Smooth muscle cell (in vitro differentiated cells): ENCODE measurements around the gene MCF2L2. TPM values are rescaled to one million over a fixed set of nuclear protein-coding genes. Genes with fewer than 3 reads are reported as not detected.
"Not testable (repeated sequence)": the region's sequence is repeated elsewhere in the genome, so short reads cannot be mapped to it uniquely, and the experiment has no call there.

Source experiments
- DNase-seq: peaks from one replicate; lab custom pipeline; 2025; ENCODE audit not compliant: unreplicated experiment; lab: John Stamatoyannopoulos, UW
- H2AFZ ChIP-seq: fragments of 200-600 bp; sonication (generic); 2 replicates; pipeline ENCODE4 v1.6.0; 2016; ENCODE audit warnings: antibody characterized with exemption, low read depth, mild to moderate bottlenecking
- H3F3A ChIP-seq: fragments of 200-600 bp; sonication (generic); 2 replicates; pipeline ENCODE4 v1.6.0; 2017; ENCODE audit warnings: antibody characterized with exemption, low read depth
- H3K27ac ChIP-seq: fragments of 200-600 bp; sonication (generic); 2 replicates; pipeline ENCODE4 v1.5.1; 2016; ENCODE audit warnings: low read depth, mild to moderate bottlenecking
- H3K27me3 ChIP-seq: fragments of 200-600 bp; sonication (generic); 2 replicates; pipeline ENCODE4 v1.6.1; 2016; ENCODE audit warnings: low read depth, mild to moderate bottlenecking
- H3K36me3 ChIP-seq: fragments of 200-600 bp; sonication (generic); 2 replicates; pipeline ENCODE4 v1.5.1; 2016; ENCODE audit warnings: low read depth
- H3K4me1 ChIP-seq: fragments of 200-600 bp; sonication (generic); 2 replicates; pipeline ENCODE4 v1.5.1; 2016; ENCODE audit warnings: low read depth
- H3K4me2 ChIP-seq: fragments of 200-600 bp; sonication (generic); 2 replicates; pipeline ENCODE4 v1.6.0; 2016; ENCODE audit warnings: mild to moderate bottlenecking
- H3K4me3 ChIP-seq: fragments of 200-600 bp; sonication (generic); 2 replicates; pipeline ENCODE4 v1.5.1; 2016; ENCODE audit warnings: mild to moderate bottlenecking
- H3K79me2 ChIP-seq: fragments of 200-600 bp; sonication (generic); 2 replicates; pipeline ENCODE4 v1.6.0; 2016; ENCODE audit warnings: low read depth, mild to moderate bottlenecking
- H3K9ac ChIP-seq: fragments of 200-600 bp; sonication (generic); 2 replicates; pipeline ENCODE4 v1.6.0; 2016; ENCODE audit warnings: low read depth
- H3K9me3 ChIP-seq: fragments of 200-600 bp; sonication (generic); replicated peaks from 2 replicates; pipeline ENCODE4 v1.5.1; 2016; ENCODE audit warnings: low read depth
- H4K20me1 ChIP-seq: fragments of 200-600 bp; sonication (generic); 2 replicates; pipeline ENCODE4 v1.6.0; 2016; ENCODE audit warnings: low read depth
- CTCF ChIP-seq: fragments of 200-600 bp; sonication (generic); IDR thresholded peaks from 2 replicates; pipeline ENCODE4 v1.5.1; 2017; ENCODE audit warnings: borderline replicate concordance, mild to moderate bottlenecking, antibody characterized with exemption; ENCODE audit not compliant: insufficient read depth, poor library complexity, severe bottlenecking
- WGBS: methylation state at CpG from one replicate; pipeline ENCODE4 v1.1.7; 2016; ENCODE audit warnings: low lambda C conversion rate; 5-methylcytosine and 5-hydroxymethylcytosine counted together
- polyA plus RNA-seq: library from polyadenylated mRNA; unstranded; fragments of >200 nt; fragmentation: Nextera tagmentation; extraction: Ambion mirVana; gene quantifications from 2 replicates; pipeline ENCODE4 v1.2.1, GENCODE V29; 2016
- total RNA-seq: library from RNA; depleted of rRNA; stranded (reverse); fragments of >200 nt; gene quantifications from 2 replicates; pipeline ENCODE4 v1.2.3, GENCODE V29; 2014

The MCF2L2 gene
- total and polyA plus RNA-seq, 2 experiments from 2014 or later, result 0.09 TPM; not detected in 1

- H2AFZ ChIP-seq, result no peak overlapping the region
Observed at GRCh38 chr3:183233966-183234365, 194.5 kb downstream of the MCF2L2 start.

DNA sequence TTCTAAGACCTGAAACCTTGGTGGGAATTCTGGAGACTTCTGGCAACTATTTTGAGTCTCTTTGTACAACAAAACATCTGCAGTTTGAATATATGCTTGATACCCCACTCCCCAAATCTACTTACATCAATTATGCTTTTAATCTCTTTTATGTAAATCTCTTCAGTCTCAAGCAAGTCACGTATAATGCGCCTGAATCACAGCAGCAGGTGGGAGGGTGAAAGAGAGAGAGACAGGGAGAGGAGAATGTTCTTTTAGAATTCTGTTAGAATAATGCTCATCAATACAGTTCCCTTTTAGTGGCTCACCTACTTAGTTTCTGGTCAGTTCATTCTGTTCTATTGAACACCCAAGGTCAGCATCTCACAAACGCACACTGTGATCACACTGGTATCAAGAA lies 197.6 kb downstream of the MCF2L2 start:
- DNase-seq, result no peak
- no peak for TF ChIP-seq CTCF
- 97% methylated on average over 3 of the region's 3 CpGs for WGBS

More at GRCh38 chr3:183233966-183234365, 194.5 kb downstream of the MCF2L2 start:
- H3K4me1 ChIP-seq, result no peaks in the 10 kb centered on the region
- no peaks in the 10 kb centered on the region for H3K27me3 ChIP-seq
- H3F3A ChIP-seq, result no peaks in the 10 kb centered on the region
- no peak overlapping the region for H3K9ac ChIP-seq
- H3K27ac ChIP-seq, result no peak overlapping the region
- 91% methylated on average over 4 of the region's 4 CpGs for WGBS
- TF ChIP-seq CTCF, result no peak
- H3K36me3 ChIP-seq, result no peaks in the 10 kb centered on the region
- no peak overlapping the region for H3K4me3 ChIP-seq
- no peaks in the 10 kb centered on the region for H3K79me2 ChIP-seq
- DNase-seq, result no peak
- H3K9me3 ChIP-seq, result no peaks in the 10 kb centered on the region
- no peak overlapping the region for H3K4me2 ChIP-seq
- H4K20me1 ChIP-seq, result no peaks in the 10 kb centered on the region

GRCh38 chr3:183230251-183230650 lies 198.2 kb downstream of the MCF2L2 start:
- not testable (repeated sequence) for H4K20me1 ChIP-seq, H3K9me3 ChIP-seq, H3K4me3 ChIP-seq, H3F3A ChIP-seq, H3K4me1 ChIP-seq, H3K4me2 ChIP-seq, H3K36me3 ChIP-seq, DNase-seq, H3K27me3 ChIP-seq, H3K79me2 ChIP-seq, H3K27ac ChIP-seq, H3K9ac ChIP-seq, H2AFZ ChIP-seq
- 90% methylated on average over 8 of the region's 8 CpGs for WGBS

More for the DNA sequence above, 197.6 kb downstream of the MCF2L2 start:
- no peak overlapping the region for H2AFZ ChIP-seq
- no peak overlapping the region for H3K4me3 ChIP-seq
- H3K9me3 ChIP-seq, result no peaks in the 10 kb centered on the region
- no peaks in the 10 kb centered on the region for H3K36me3 ChIP-seq
- H3K4me2 ChIP-seq, result no peak overlapping the region
- H3K79me2 ChIP-seq, result no peaks in the 10 kb centered on the region
- no peak overlapping the region for H3K27ac ChIP-seq
- H3K27me3 ChIP-seq, result no peaks in the 10 kb centered on the region
- H3K9ac ChIP-seq, result no peak overlapping the region
- H3F3A ChIP-seq, result no peaks in the 10 kb centered on the region
- no peaks in the 10 kb centered on the region for H4K20me1 ChIP-seq
- no peaks in the 10 kb centered on the region for H3K4me1 ChIP-seq

DNA sequence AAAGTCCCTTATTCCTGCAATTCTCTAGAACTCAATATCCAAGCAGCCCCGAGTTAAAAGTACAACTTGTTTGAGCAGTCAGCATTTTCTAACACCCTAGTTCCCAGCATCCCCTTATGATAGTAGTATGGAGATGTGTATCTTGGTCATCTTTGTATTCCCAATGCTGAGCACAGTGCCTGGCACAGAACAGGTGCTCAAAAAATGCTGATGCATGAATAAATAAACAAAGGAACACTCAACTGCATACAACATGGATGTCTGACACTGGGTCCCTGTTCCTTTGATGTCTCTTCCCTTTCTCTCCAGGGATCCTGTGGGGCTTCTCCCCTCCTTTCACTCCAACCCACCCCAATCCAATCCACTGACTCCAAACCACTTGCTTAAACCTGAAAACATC lies 199.2 kb downstream of the MCF2L2 start:
- no peaks in the 10 kb centered on the region for H3K36me3 ChIP-seq
- no peak overlapping the region for H3K9ac ChIP-seq
- H3K79me2 ChIP-seq, result no peaks in the 10 kb centered on the region
- TF ChIP-seq CTCF, result no peak
- no peaks in the 10 kb centered on the region for H3K9me3 ChIP-seq
- no peaks in the 10 kb centered on the region for H3K4me1 ChIP-seq
- no peaks in the 10 kb centered on the region for H4K20me1 ChIP-seq
- no peak for DNase-seq
- no peaks in the 10 kb centered on the region for H3K27me3 ChIP-seq
- H2AFZ ChIP-seq, result no peak overlapping the region
- WGBS, result 91% methylated on average over 1 of the region's 1 CpG
- H3K27ac ChIP-seq, result no peak overlapping the region
- H3F3A ChIP-seq, result no peaks in the 10 kb centered on the region
- H3K4me2 ChIP-seq, result no peak overlapping the region
- no peak overlapping the region for H3K4me3 ChIP-seq
